B cell (primary cell): ENCODE data around the gene CDK10.

Experiments
- CTCF ChIP-seq: fragments of 200-600 bp; IDR thresholded peaks from one replicate; pipeline ENCODE4 v1.8.0; 2022; ENCODE audit warnings: antibody characterized with exemption, mild to moderate bottlenecking
- EZH2 ChIP-seq: IDR thresholded peaks from 2 replicates; pipeline ENCODE4 v1.6.1; 2012; ENCODE audit warnings: borderline replicate concordance, low read depth, mild to moderate bottlenecking, moderate library complexity, low read length; ENCODE audit not compliant: insufficient read depth, poor library complexity, severe bottlenecking

- TF ChIP-seq CTCF: no peak
- no peak for TF ChIP-seq EZH2
Observed at GRCh38 chr16:89695875-89696669, 9.6 kb downstream of the CDK10 start.
